AG09309 (cell line): ENCODE measurements around the gene RPS19BP1.
A peak's percentile ranks its signal among the peaks of the same experiment; 100 is the strongest.

ENCODE experiments used
- DNase-seq: peaks from one replicate; pipeline ENCODE4 v3.0.0-alpha.2; 2010; ENCODE audit warnings: low read depth
- H3K4me3 ChIP-seq: 2 replicates; pipeline ENCODE4 v1.5.1; 2011; ENCODE audit warnings: mild to moderate bottlenecking, low read depth, low read length, moderate library complexity; ENCODE audit not compliant: control insufficient read depth
- CTCF ChIP-seq: IDR thresholded peaks from 2 replicates; pipeline ENCODE4 v1.5.1; 2011; ENCODE audit warnings: mild to moderate bottlenecking, low read depth, low read length, inconsistent platforms; ENCODE audit not compliant: insufficient read depth, control insufficient read depth; ENCODE audit errors: missing control alignments

Gene RPS19BP1

GRCh38 chr22:39502789-39503409 lies 29.6 kb downstream of the RPS19BP1 start:
- DNase-seq = no peak
- no peak for TF ChIP-seq CTCF
- H3K4me3 ChIP-seq = peak overlapping the region; percentile 71

GRCh38 chr22:39502109-39502788 lies 30.3 kb downstream of the RPS19BP1 start, which contains the start of gene MIEF1:
Gene MIEF1 (plus strand): TSS chr22:39502290. CDS start chr22:39511295, 9,005 bp downstream.
- H3K4me3 ChIP-seq = peak within 1 kb of the TSS; percentile 71
- DNase-seq = peak; percentile 67
- TF ChIP-seq CTCF = no peak

- DNase-seq = no peak
- no peak for TF ChIP-seq CTCF
- peak overlapping the region; percentile 71 for H3K4me3 ChIP-seq
These were observed 30.9 kb downstream of the RPS19BP1 start for GRCh38 chr22:39501644-39502108.

- no peak for TF ChIP-seq CTCF
These were observed 32.4 kb downstream of the RPS19BP1 start for GRCh38 chr22:39500101-39500500.

GRCh38 chr22:39498802-39499201 lies 33.7 kb downstream of the RPS19BP1 start:
- DNase-seq = no peak
- TF ChIP-seq CTCF = no peak
- H3K4me3 ChIP-seq = no peak overlapping the region

More at GRCh38 chr22:39500101-39500500, 32.4 kb downstream of the RPS19BP1 start:
- no peak overlapping the region for H3K4me3 ChIP-seq
- no peak for DNase-seq

GRCh38 chr22:39498368-39498767 lies 34.2 kb downstream of the RPS19BP1 start:
- no peak for TF ChIP-seq CTCF
- DNase-seq = no peak
- no peak overlapping the region for H3K4me3 ChIP-seq
